Ovary (tissue), 9 donors: Measurements from ENCODE around the gene GSTO2. TPM values are rescaled to one million over a fixed set of nuclear protein-coding genes. Genes with fewer than 3 reads are reported as not detected.

Experiments
- DNase-seq, 5 donors: peaks; one replicate each; pipeline ENCODE4 v3.0.0-alpha.2; 2019 to 2020
- H3K27ac ChIP-seq, 2 donors: fragments of 200-600 bp; one replicate each; pipeline versions ENCODE4 v1.5.1 to v1.8.0; 2019 to 2022
- H3K27me3 ChIP-seq: fragments of 200-600 bp; one replicate; pipeline ENCODE4 v1.8.0; 2022
- H3K36me3 ChIP-seq: fragments of 200-600 bp; sonication (generic); one replicate; pipeline ENCODE4 v1.5.1; 2019
- H3K4me1 ChIP-seq: one replicate; pipeline ENCODE4 v1.8.1; 2013; ENCODE audit warnings: mild to moderate bottlenecking, moderate library complexity; ENCODE audit not compliant: insufficient read depth
- H3K4me3 ChIP-seq: fragments of 200-600 bp; sonication (generic); one replicate; pipeline ENCODE4 v1.5.1; 2017
- H3K9me3 ChIP-seq, 2 donors: fragments of 200-600 bp in 1 of 2; sonication (generic) in 1 of 2; one replicate each; pipeline versions ENCODE4 v1.5.1 to v1.8.1; 2013 to 2019; ENCODE audit warnings: mild to moderate bottlenecking in 1 of 2, moderate library complexity in 1 of 2
- EP300 ChIP-seq: sonication (generic); formaldehyde crosslinking; IDR thresholded peaks from one replicate; pipeline ENCODE4 v1.6.1; 2017; ENCODE audit warnings: antibody characterized with exemption
- POLR2A ChIP-seq: fragments of 450-650 bp; IDR thresholded peaks from one replicate; pipeline ENCODE4 v1.6.1; 2017; ENCODE audit warnings: antibody characterized with exemption, mild to moderate bottlenecking, moderate library complexity
- WGBS, 3 donors: extraction: QIAGEN DNeasy Blood & Tissue Kit in 1 of 3; methylation state at CpG; one replicate each; pipeline versions ENCODE4 v1.1.5 to v1.1.7; 2013 to 2017; 5-methylcytosine and 5-hydroxymethylcytosine counted together
- intact Hi-C, 4 donors: fragments of 100-400 bp; cut with DNase I; formaldehyde crosslinking; loops; one replicate each; pipeline versions ENCODE4 v1.11.0 to v1.15.1; 2022 to 2023
- polyA plus RNA-seq, 2 donors: library from polyadenylated mRNA; stranded (reverse); fragments of 200-250 nt in 1 of 2; fragments of 350-450 nt in 1 of 2; fragmentation: Illumina TruSeq in 1 of 2; extraction: RNeasy Lipid Tissue Mini Kit (QIAGEN cat#74804) in 1 of 2; gene quantifications; one replicate each; pipeline ENCODE4 v1.2.3, GENCODE V29; 2013 to 2014
- total RNA-seq, 7 donors: library from RNA; depleted of rRNA in 2 of 7; stranded (reverse); fragments of >200 nt in 2 of 7; fragmentation: NEBNext Ultra II Directional in 3 of 7; extraction: Animal tissue kit (Norgen Biotek cat#: 25700) in 3 of 7; gene quantifications; one replicate each; pipeline versions ENCODE4 v1.1.0 to v1.2.4, GENCODE V29; 2016 to 2023
- TF ChIP-seq, protein P1 (sequence below), 3 donors: fragments of 450-650 bp in 2 of 3; fragments of 200-600 bp in 1 of 3; IDR thresholded peaks; one replicate each; pipeline versions ENCODE4 v1.5.1 to v1.8.0; 2016 to 2022; ENCODE audit warnings: antibody characterized with exemption in 3 of 3, mild to moderate bottlenecking in 1 of 3
- donor health status: DM: no; HTN: no; CAD: no; lungs with moderate emphysema.
- donor health status: DM: no; HTN: no; CAD: no.
- donor health status: Bipolar disorder and iron deficiency.
- donor health status: DM: yes; HTN: yes; CAD: no.
- donor health status: DM: no; HTN: no; CAD: no.
- donor health status: DM: yes; HTN: yes; CAD: no.

GSTO2 gene
- total and polyA plus RNA-seq, 9 donors, result 3.7 to 19.0 (median 12.3) TPM

DNA sequence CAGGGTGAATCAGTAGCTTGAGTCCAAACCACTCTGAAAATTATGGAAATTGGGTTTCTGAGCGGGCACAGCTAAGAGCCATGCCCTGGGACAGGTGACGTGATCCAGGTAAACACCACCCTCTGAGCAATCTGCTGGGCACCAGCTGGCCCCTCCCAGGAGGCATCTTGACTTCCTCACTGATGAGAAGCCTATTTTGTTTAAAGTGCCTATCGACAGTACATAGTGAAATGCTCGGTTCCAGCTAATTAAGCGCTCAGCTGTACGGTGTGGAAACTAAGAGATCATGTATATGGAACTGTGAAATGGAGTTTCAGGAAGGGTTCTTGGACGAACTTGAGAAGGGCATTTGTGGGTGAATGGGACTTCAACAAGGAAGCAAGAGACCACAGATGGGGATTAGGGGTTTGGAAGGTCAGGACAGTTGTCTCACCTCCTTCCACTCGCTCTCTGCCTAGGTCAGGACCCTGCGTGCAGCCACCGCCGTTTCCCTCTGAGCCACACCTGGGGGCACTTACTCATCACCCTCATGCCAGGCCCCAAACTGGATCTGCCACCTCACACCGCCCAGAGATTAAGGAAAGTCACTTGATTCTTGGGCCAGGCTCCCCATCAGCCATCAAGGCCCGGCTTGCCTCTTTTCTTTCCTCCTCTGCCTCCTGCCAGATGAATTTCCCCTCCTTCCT lies 66.1 kb downstream of the GSTO2 start:
- no peak overlapping the region for H3K4me3 ChIP-seq
- TF ChIP-seq, protein P1, sequence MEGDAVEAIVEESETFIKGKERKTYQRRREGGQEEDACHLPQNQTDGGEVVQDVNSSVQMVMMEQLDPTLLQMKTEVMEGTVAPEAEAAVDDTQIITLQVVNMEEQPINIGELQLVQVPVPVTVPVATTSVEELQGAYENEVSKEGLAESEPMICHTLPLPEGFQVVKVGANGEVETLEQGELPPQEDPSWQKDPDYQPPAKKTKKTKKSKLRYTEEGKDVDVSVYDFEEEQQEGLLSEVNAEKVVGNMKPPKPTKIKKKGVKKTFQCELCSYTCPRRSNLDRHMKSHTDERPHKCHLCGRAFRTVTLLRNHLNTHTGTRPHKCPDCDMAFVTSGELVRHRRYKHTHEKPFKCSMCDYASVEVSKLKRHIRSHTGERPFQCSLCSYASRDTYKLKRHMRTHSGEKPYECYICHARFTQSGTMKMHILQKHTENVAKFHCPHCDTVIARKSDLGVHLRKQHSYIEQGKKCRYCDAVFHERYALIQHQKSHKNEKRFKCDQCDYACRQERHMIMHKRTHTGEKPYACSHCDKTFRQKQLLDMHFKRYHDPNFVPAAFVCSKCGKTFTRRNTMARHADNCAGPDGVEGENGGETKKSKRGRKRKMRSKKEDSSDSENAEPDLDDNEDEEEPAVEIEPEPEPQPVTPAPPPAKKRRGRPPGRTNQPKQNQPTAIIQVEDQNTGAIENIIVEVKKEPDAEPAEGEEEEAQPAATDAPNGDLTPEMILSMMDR (IDR thresholded peaks at IDR 0.05), result no peak
- TF ChIP-seq POLR2A (no peak), EP300 (no peak)
- H3K27ac ChIP-seq, result no peak overlapping the region
- peak in 3 of 5 donors; percentile 17 to 21 (median 17) for DNase-seq
- WGBS, 3 donors, result 90 to 91% (median 90%) methylated on average over 13 of the region's 13 CpGs
- H3K36me3 ChIP-seq, result no peaks in the 10 kb centered on the region
- intact Hi-C loops, result loop anchor here in 2 of 4 donors (5.0 to 10.0 kb wide), 2 partner anchors 33 to 430 kb away; no protein-coding TSS in a partner anchor
- no peaks in the 10 kb centered on the region for H3K27me3 ChIP-seq
- H3K4me1 ChIP-seq, result peaks cover 25% of the 10 kb centered on the region
- no peaks in the 10 kb centered on the region for H3K9me3 ChIP-seq

- no peaks in the 10 kb centered on the region for H3K9me3 ChIP-seq
- H3K4me1 ChIP-seq, result peaks cover 16% of the 10 kb centered on the region
- no peaks in the 10 kb centered on the region for H3K27me3 ChIP-seq
- no peak for DNase-seq
- WGBS, 3 donors, result 2 to 3% (median 2%) methylated on average over 12 of the region's 12 CpGs
- no peaks in the 10 kb centered on the region for H3K36me3 ChIP-seq
- H3K4me3 ChIP-seq, result peak overlapping the region; percentile 92
- intact Hi-C loops, result loop anchor here in 2 of 4 donors (5.0 to 10.0 kb wide), 2 partner anchors 35 to 432 kb away; no protein-coding TSS in a partner anchor
- TF ChIP-seq POLR2A (no peak), EP300 (no peak)
- TF ChIP-seq, protein P1 (IDR thresholded peaks at IDR 0.05), result no peak
- H3K27ac ChIP-seq, result peak overlapping the region; percentile 89 to 97
Measured at GRCh38 chr10:104336821-104337467, 68.0 kb downstream of the GSTO2 start.

DNA sequence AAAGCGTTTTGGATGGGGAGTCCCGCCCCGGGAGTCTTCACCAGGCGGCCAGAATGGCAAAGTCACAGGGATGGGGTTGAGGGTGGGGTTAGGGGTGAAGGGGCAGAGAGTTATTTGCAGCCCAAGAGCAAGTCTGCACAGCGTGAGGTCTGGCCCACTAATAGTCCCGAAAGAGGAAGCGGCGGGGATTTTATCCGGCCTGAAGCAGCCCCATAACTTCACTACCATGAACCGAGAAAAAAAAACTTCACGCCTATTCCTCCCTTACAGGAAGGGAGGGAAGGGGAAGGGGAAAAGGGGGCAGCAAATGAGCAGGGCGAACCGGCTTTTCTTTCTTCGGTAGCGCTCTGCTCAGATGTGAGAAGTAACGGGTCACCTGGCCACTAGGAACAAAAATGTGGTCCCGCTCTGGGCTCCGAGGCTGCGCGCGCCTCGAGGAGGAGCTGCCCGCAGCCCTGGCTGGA lies 68.6 kb downstream of the GSTO2 start:
- no peaks in the 10 kb centered on the region for H3K9me3 ChIP-seq
- DNase-seq, result peak in 3 of 5 donors; percentile 49 to 59 (median 52)
- H3K4me3 ChIP-seq, result peak overlapping the region; percentile 92
- H3K36me3 ChIP-seq, result no peaks in the 10 kb centered on the region
- H3K4me1 ChIP-seq, result peaks cover 15% of the 10 kb centered on the region
- TF ChIP-seq EP300 (no peak), POLR2A (no peak)
- peak overlapping the region; percentile 89 to 97 for H3K27ac ChIP-seq
- intact Hi-C loops, result loop anchor here in 2 of 4 donors (5.0 to 10.0 kb wide), 2 partner anchors 35 to 433 kb away; no protein-coding TSS in a partner anchor
- H3K27me3 ChIP-seq, result no peaks in the 10 kb centered on the region
- WGBS, 3 donors, result 0 to 1% (median 0%) methylated on average over 23 of the region's 23 CpGs

DNA sequence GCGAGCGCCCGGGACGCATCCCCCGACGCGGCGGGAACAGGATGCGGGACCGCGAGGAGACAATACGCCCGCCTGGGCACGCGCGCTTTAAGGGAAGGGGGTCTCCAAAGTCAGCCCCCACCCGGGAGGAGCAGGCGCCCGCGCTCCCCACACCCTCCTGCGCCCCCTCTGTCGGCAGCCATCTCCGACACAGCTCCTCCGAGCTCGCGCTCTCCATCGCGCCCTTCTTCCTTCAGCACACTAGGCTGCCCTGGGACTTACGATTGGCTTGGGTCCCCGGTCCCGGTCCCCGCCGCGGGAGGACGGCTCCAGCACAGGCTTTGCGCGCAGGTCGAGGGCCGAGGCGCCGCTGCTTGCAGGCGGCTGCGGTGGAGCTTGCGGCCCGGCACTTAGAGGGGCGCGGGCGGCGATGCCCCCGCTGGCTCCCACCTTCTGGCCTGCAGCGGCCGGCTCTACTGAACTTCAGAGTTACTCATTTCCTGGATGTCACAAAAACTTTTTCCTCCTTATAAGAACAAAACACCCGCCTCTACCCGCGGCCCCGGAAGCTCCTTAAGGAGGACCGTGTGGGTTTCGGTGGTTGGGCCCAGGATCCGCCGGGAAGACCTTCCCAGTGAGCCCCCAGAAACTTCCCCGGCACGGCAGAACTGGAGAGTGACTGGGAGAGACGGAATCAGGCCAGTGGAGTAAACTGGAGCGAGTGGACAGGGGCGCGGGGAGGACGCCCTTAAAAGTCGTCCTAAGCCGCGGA lies 69.2 kb downstream of the GSTO2 start, which contains the start of gene ITPRIP:
TSS of gene ITPRIP (minus strand) at position 481 of the 751 bp plus-strand sequence. CDS start 22,414 bp downstream, outside the sequence.
- intact Hi-C loops, result loop anchor here in 2 of 4 donors (5.0 to 10.0 kb wide), 2 partner anchors 36 to 433 kb away; no protein-coding TSS in a partner anchor
- DNase-seq, result peak; percentile 77 to 83 (median 78)
- Histone ChIP-seq H3K27ac (peak within 1 kb of the TSS; percentile 89 to 97), H3K36me3 (no peaks in the 10 kb centered on the region), H3K27me3 (no peaks in the 10 kb centered on the region), H3K4me1 (peaks cover 9% of the 10 kb centered on the region), H3K9me3 (no peaks in the 10 kb centered on the region), H3K4me3 (peak within 1 kb of the TSS; percentile 92)
- WGBS, 3 donors, result 0 to 1% (median 1%) methylated on average over 70 of the region's 70 CpGs
- TF ChIP-seq POLR2A, result peak; percentile 91
- TF ChIP-seq EP300, result no peak
- TF ChIP-seq, protein P1 (IDR thresholded peaks at IDR 0.05), result peak in 2 of 3 donors; percentile 29 to 47
